K562 (cell line): ENCODE data around the gene SLTM. TPM values are rescaled to one million over a fixed set of nuclear protein-coding genes. Genes with fewer than 3 reads are reported as not detected.

ENCODE experiments used
- ATAC-seq: fragments of 200-7000 bp; cut with Tn5 transposase; 3 replicates; pipeline ENCODE4 v1.9.1; 2020; ENCODE audit warnings: moderate library complexity
- BruUV-seq: library from RNA; stranded (reverse); fragments of 400-500 nt; replicated peaks from 2 replicates; lab custom pipeline; 2021; lab: Mats Ljungman, UMichigan
- CTCF ChIA-PET: fragments of 300-600 bp; formaldehyde crosslinking; extraction: SDS; loops from one replicate; lab custom pipeline; 2021; ENCODE audit warnings: low intra/inter-chr PET ratio; lab: Yijun Ruan, JAX
- POLR2A ChIA-PET: fragments of 300-600, 350-650 bp; sonication (Branson Sonifier 250); formaldehyde crosslinking; extraction: SDS; loops from one replicate; lab custom pipeline; 2021; ENCODE audit warnings: antibody characterized with exemption, inconsistent platforms; lab: Yijun Ruan, JAX
- DNase-seq, 4 experiments: peaks; one replicate each; pipeline versions ENCODE4 v3.0.0 to v3.0.0-alpha.2; 2011 to 2018; ENCODE audit warnings: low spot score in 3 of 4, mixed read lengths in 3 of 4; ENCODE audit errors: extremely low read depth in 1 of 4
- FAIRE-seq: peaks from 2 replicates; lab custom pipeline; 2011; peaks lifted over from hg19 to GRCh38; lab: Jason Lieb, UNC
- H2AFZ ChIP-seq: 2 replicates; pipeline ENCODE4 v1.6.0; 2011; ENCODE audit warnings: low read depth, low read length, control low read depth, inconsistent platforms
- H3K27ac ChIP-seq: fragments of 200-600 bp; 3 replicates; pipeline ENCODE4 v1.8.0; 2011; ENCODE audit warnings: low read depth, mild to moderate bottlenecking, control low read depth, inconsistent platforms, low read length, moderate library complexity, mixed read lengths; ENCODE audit errors: extremely low read depth
- H3K27me3 ChIP-seq, 2 experiments: fragments of 300-600 bp in 1 of 2; 2 replicates in 1 of 2; 3 replicates in 1 of 2; pipeline versions ENCODE4 v1.6.0 to v1.8.0; 2011; ENCODE audit warnings: inconsistent platforms in 2 of 2, low read length in 2 of 2, mild to moderate bottlenecking in 1 of 2, mixed read lengths in 1 of 2, moderate library complexity in 1 of 2; ENCODE audit not compliant: control insufficient read depth in 2 of 2, insufficient read depth in 2 of 2
- H3K36me3 ChIP-seq: fragments of 300-600 bp; 3 replicates; pipeline ENCODE4 v1.8.0; 2011; ENCODE audit warnings: mild to moderate bottlenecking, low read length, inconsistent platforms; ENCODE audit not compliant: control insufficient read depth, insufficient read depth
- H3K4me1 ChIP-seq, 2 experiments: fragments of 200-600 bp in 1 of 2; replicated peaks in 1 of 2; 2 replicates in 1 of 2; 3 replicates in 1 of 2; pipeline versions ENCODE4 v1.5.1 to v1.8.0; 2011; ENCODE audit warnings: inconsistent platforms in 2 of 2, low read length in 2 of 2, mild to moderate bottlenecking in 1 of 2, mixed read lengths in 1 of 2, moderate library complexity in 1 of 2; ENCODE audit not compliant: control insufficient read depth in 2 of 2, insufficient read depth in 2 of 2
- H3K4me2 ChIP-seq: 2 replicates; pipeline ENCODE4 v1.6.1; 2011; ENCODE audit warnings: low read length, control low read depth, inconsistent platforms, mixed read lengths; ENCODE audit not compliant: insufficient read depth
- H3K4me3 ChIP-seq: fragments of 200-600 bp; sonication (generic), shearing (Covaris generic); 2 replicates; pipeline ENCODE4 v1.5.1; 2016; ENCODE audit warnings: control low read depth, inconsistent platforms
- H3K79me2 ChIP-seq: fragments of 200-600 bp; 3 replicates; pipeline ENCODE4 v1.8.0; 2011; ENCODE audit warnings: low read length, inconsistent platforms; ENCODE audit not compliant: control insufficient read depth, insufficient read depth
- H3K9ac ChIP-seq, 2 experiments: 2 replicates each; pipeline versions ENCODE4 v1.6.0 to v1.6.1; 2011; ENCODE audit warnings: low read depth in 2 of 2, low read length in 2 of 2, control low read depth in 1 of 2, inconsistent platforms in 1 of 2, mild to moderate bottlenecking in 1 of 2, mixed read lengths in 1 of 2; ENCODE audit not compliant: insufficient read depth in 1 of 2
- H3K9me1 ChIP-seq: one replicate; pipeline ENCODE4 v1.6.0; 2011; ENCODE audit warnings: inconsistent platforms, mild to moderate bottlenecking, low read length, moderate library complexity; ENCODE audit not compliant: control insufficient read depth, insufficient read depth
- H3K9me3 ChIP-seq: replicated peaks from 2 replicates; pipeline ENCODE4 v1.5.1; 2011; ENCODE audit warnings: low read depth, low read length, inconsistent platforms; ENCODE audit not compliant: control insufficient read depth, insufficient read depth
- H4K20me1 ChIP-seq: replicated peaks from 2 replicates; pipeline ENCODE4 v1.6.1; 2011; ENCODE audit warnings: low read length, inconsistent platforms, mixed read lengths; ENCODE audit not compliant: control insufficient read depth, insufficient read depth
- ARID4B ChIP-seq: sonication (generic); formaldehyde crosslinking; IDR thresholded peaks from 2 replicates; pipeline ENCODE4 v1.8.0; 2022; ENCODE audit warnings: mild to moderate bottlenecking, missing genetic modification reagents
- C11orf30 ChIP-seq: fragments of 450-650 bp; IDR thresholded peaks from 2 replicates; pipeline ENCODE4 v1.6.1; 2016; ENCODE audit warnings: low read depth, mild to moderate bottlenecking
- HCFC1 ChIP-seq: IDR thresholded peaks from 2 replicates; pipeline ENCODE4 v1.6.1; 2012; ENCODE audit warnings: low read depth, low read length, improper control_type of control experiment
- HOMEZ ChIP-seq: fragments of 250-450 bp; sonication (Bioruptor Pico); IDR thresholded peaks from 2 replicates; pipeline ENCODE4 v1.4.0; 2020; ENCODE audit warnings: mild to moderate bottlenecking, moderate library complexity
- JUN ChIP-seq, 2 experiments: sonication (generic) in 1 of 2; formaldehyde crosslinking in 1 of 2; IDR thresholded peaks; 2 replicates each; pipeline versions ENCODE4 v1.6.1 to v1.8.0; 2012 to 2022; ENCODE audit warnings: borderline replicate concordance in 2 of 2, mild to moderate bottlenecking in 2 of 2, improper control_type of control experiment in 1 of 2, low read depth in 1 of 2, low read length in 1 of 2, missing genetic modification reagents in 1 of 2
- KHSRP ChIP-seq: fragments of 450-650 bp; IDR thresholded peaks from 2 replicates; pipeline ENCODE4 v1.6.1; 2017
- NRF1 ChIP-seq, 2 experiments: fragments of 450-650 bp; IDR thresholded peaks in 1 of 2; conservative IDR thresholded peaks in 1 of 2; 2 replicates each; pipeline ENCODE4 v1.6.1; 2014; ENCODE audit warnings: mild to moderate bottlenecking in 2 of 2
- RUNX1 ChIP-seq: sonication (generic); IDR thresholded peaks from 2 replicates; pipeline ENCODE4 v1.6.1; 2016; ENCODE audit warnings: antibody characterized with exemption, low read depth
- SMC3 ChIP-seq: conservative IDR thresholded peaks from 2 replicates; pipeline ENCODE4 v1.6.1; 2011; ENCODE audit warnings: low read depth, low read length, improper control_type of control experiment; ENCODE audit not compliant: insufficient read depth
- TCF7L2 ChIP-seq: fragments of 150-350 bp; IDR thresholded peaks from 2 replicates; pipeline ENCODE4 v1.6.1; 2016; ENCODE audit warnings: low read depth, mild to moderate bottlenecking, low read length, moderate library complexity
- ZBTB2 ChIP-seq: fragments of 450-650 bp; IDR thresholded peaks from 2 replicates; pipeline ENCODE4 v1.6.1; 2016; ENCODE audit warnings: antibody characterized with exemption
- ZNF347 ChIP-seq: fragments of 450-650 bp; formaldehyde crosslinking; IDR thresholded peaks from 2 replicates; pipeline ENCODE4 v1.4.0; 2020; ENCODE audit warnings: low read depth, mild to moderate bottlenecking, moderate library complexity
- ZNF512 ChIP-seq: IDR thresholded peaks from 2 replicates; pipeline ENCODE4 v1.6.1; 2016; ENCODE audit warnings: missing genetic modification characterization, missing compliant biosample characterization
- ZNF551 ChIP-seq: fragments of 250-450 bp; sonication (Bioruptor Pico); IDR thresholded peaks from 2 replicates; pipeline ENCODE4 v1.5.0; 2021; ENCODE audit warnings: mild to moderate bottlenecking, moderate library complexity
- WGBS: fragments of 100-300 bp; shearing (Covaris generic); methylation state at CpG from one replicate; pipeline ENCODE4 v1.1.6; 2016; ENCODE audit warnings: low coverage, mixed read lengths; ENCODE audit not compliant: insufficient coverage; ENCODE audit errors: missing lambda C conversion rate; 5-methylcytosine and 5-hydroxymethylcytosine counted together
- in situ Hi-C: fragments of 300-500 bp; cut with MboI; formaldehyde crosslinking; loops from 4 replicates; pipeline ENCODE4 v1.15.0; 2018; ENCODE audit warnings: inconsistent platforms, mixed read lengths
- intact Hi-C: fragments of 100-400 bp; cut with micrococcal nuclease; formaldehyde crosslinking; loops from 2 replicates; pipeline ENCODE4 v1.14.2; 2022
- polyA plus RNA-seq, 8 experiments: library from polyadenylated mRNA; depleted of rRNA in 4 of 8; stranded (reverse) in 5 of 8; unstranded in 3 of 8; fragments of >200 nt; fragmentation: Nextera tagmentation in 2 of 8; fragmentation: Illumina TruSeq in 1 of 8; extraction: Ambion mirVana in 2 of 8; extraction: Trizol in 1 of 8; gene quantifications; 2 replicates each; pipeline versions ENCODE4 v1.2.1 to v1.2.3, GENCODE V29; 2011 to 2014; ENCODE audit warnings: inconsistent platforms in 1 of 8, missing spikeins in 1 of 8
- total RNA-seq, 7 experiments: library from RNA; depleted of rRNA in 6 of 7; stranded (reverse); fragments of >200 nt in 6 of 7; fragmentation: Illumina TruSeq in 2 of 7; extraction: Trizol in 2 of 7; gene quantifications; 2 replicates each; pipeline versions ENCODE4 v1.2.1 to v1.2.3, GENCODE V29; 2011 to 2021; ENCODE audit warnings: low replicate concordance in 1 of 7

Gene SLTM
- total and polyA plus RNA-seq, 9 of the 15 experiments (the other 6 are each of a cell fraction or from before 2014, with no cell fraction given): 39.5 to 163 (median 102) TPM

- Histone ChIP-seq H4K20me1 (no peaks in the 10 kb centered on the region), H3K9me1 (no peaks in the 10 kb centered on the region), H3K4me1 (peaks cover 20 to 24% of the 10 kb centered on the region in 2 experiments), H3K4me2 (no peak overlapping the region), H3K27me3 (no peaks in the 10 kb centered on the region), H3K4me3 (no peak overlapping the region), H2AFZ (no peak overlapping the region), H3K9ac (no peak overlapping the region), H3K9me3 (no peaks in the 10 kb centered on the region; the same call in 1 of the 2 replicates), H3K27ac (no peak overlapping the region), H3K36me3 (peaks cover 14% of the 10 kb centered on the region), H3K79me2 (no peaks in the 10 kb centered on the region)
- 72% methylated on average over 2 of the region's 2 CpGs for WGBS
- ATAC-seq: no peak; the same call in none of the 3 replicates
- ChIA-PET POLR2A (interaction anchor here (1.2 to 1.5 kb wide), 2 partner anchors 9 to 12 kb away, joined by 3 read pairs; no protein-coding TSS in a partner anchor), CTCF (no interaction called here)
- no TSS peak for BruUV-seq
- DNase-seq: no peak
- intact Hi-C loops (loop anchor here (5.0 kb wide), 1 partner anchor 58 kb away; the partner anchor contains the start of gene MINDY2), in situ Hi-C loops (no loop called here)
- FAIRE-seq: no peak
- TF ChIP-seq HCFC1 (no peak), HOMEZ (no peak), C11orf30 (no peak), ZNF347 (CRISPR knock-in tag) (no peak), SMC3 (no peak), JUN (IDR thresholded peaks at IDR 0.05; ENCODE audit: borderline replicate concordance, low read depth, low read length) (no peak), JUN (CRISPR knock-in tag; IDR thresholded peaks at IDR 0.05; ENCODE audit: borderline replicate concordance) (no peak), RUNX1 (no peak), NRF1 (conservative IDR thresholded peaks at IDR 0.05 in 1 of 2, IDR thresholded peaks at IDR 0.05 in 1 of 2) (no peak), KHSRP (no peak), ARID4B (no peak), ZBTB2 (no peak), ZNF551 (CRISPR knock-in tag) (no peak), TCF7L2 (no peak), ZNF512 (tag) (no peak)
Observed at GRCh38 chr15:58830556-58830955, 102.9 kb downstream of the SLTM start.
